Measurements from ENCODE around the gene FERD3L. TPM values are rescaled to one million over a fixed set of nuclear protein-coding genes. Genes with fewer than 3 reads are reported as not detected.

Gene FERD3L
- total RNA-seq, 1 donor from 2014 or later, result not detected

GRCh38 chr7:19110026-19110730 lies 35.0 kb downstream of the FERD3L start:
- no peak for ATAC-seq (ENCODE audit: low read depth)
- H3K27me3 Mint-ChIP-seq, result peaks cover 81% of the 10 kb centered on the region
- intact Hi-C loops (cut with micrococcal nuclease), result loop anchor here (10.0 kb wide), 1 partner anchor 555 kb away; no protein-coding TSS in a partner anchor

GRCh38 chr7:19109000-19109946 lies 35.9 kb downstream of the FERD3L start:
- ChIA-PET POLR2A (no interaction called here), CTCF (no interaction called here)
- no peak for DNase-seq
- no peak overlapping the region for H3K27ac Mint-ChIP-seq
- no peak overlapping the region for H3K4me3 Mint-ChIP-seq
- peaks cover 35% of the 10 kb centered on the region for H3K4me1 Mint-ChIP-seq
- intact Hi-C loops (cut with micrococcal nuclease), result loop anchor here (5.0 kb wide), 1 partner anchor 757 kb away; no protein-coding TSS in a partner anchor
- peaks cover 84% of the 10 kb centered on the region for H3K27me3 Mint-ChIP-seq
- no peaks in the 10 kb centered on the region for H3K36me3 Mint-ChIP-seq (ENCODE audit: low read depth)
- no peak for TF ChIP-seq CTCF (IDR thresholded peaks at IDR 0.05)
- ATAC-seq (ENCODE audit: low read depth), result no peak
- H3K9me3 Mint-ChIP-seq, result no peaks in the 10 kb centered on the region

More at GRCh38 chr7:19110026-19110730, 35.0 kb downstream of the FERD3L start:
- peaks cover 33% of the 10 kb centered on the region for H3K4me1 Mint-ChIP-seq
- no peaks in the 10 kb centered on the region for H3K9me3 Mint-ChIP-seq
- CTCF ChIA-PET, result no interaction called here
- no peak overlapping the region for H3K27ac Mint-ChIP-seq
- DNase-seq, result no peak
- TF ChIP-seq CTCF (IDR thresholded peaks at IDR 0.05), result no peak
- H3K4me3 Mint-ChIP-seq, result no peak overlapping the region
- no peaks in the 10 kb centered on the region for H3K36me3 Mint-ChIP-seq (ENCODE audit: low read depth)
- POLR2A ChIA-PET, result no interaction called here

- no peak for TF ChIP-seq CTCF (IDR thresholded peaks at IDR 0.05)
- H3K36me3 Mint-ChIP-seq (ENCODE audit: low read depth), result no peaks in the 10 kb centered on the region
- ChIA-PET POLR2A (no interaction called here), CTCF (no interaction called here)
- no peak overlapping the region for H3K27ac Mint-ChIP-seq
- ATAC-seq (ENCODE audit: low read depth) (no peak), DNase-seq (no peak)
- intact Hi-C loops (cut with micrococcal nuclease), result loop anchor here (1.0 to 5.0 kb wide), 2 partner anchors 9 to 755 kb away; no protein-coding TSS in a partner anchor
- H3K4me1 Mint-ChIP-seq, result peaks cover 35% of the 10 kb centered on the region
- H3K9me3 Mint-ChIP-seq, result no peaks in the 10 kb centered on the region
- H3K27me3 Mint-ChIP-seq, result peaks cover 81% of the 10 kb centered on the region
- peak overlapping the region; percentile 55 for H3K4me3 Mint-ChIP-seq
These were observed 37.7 kb downstream of the FERD3L start for GRCh38 chr7:19107356-19108146.

GRCh38 chr7:19107081-19107355 lies 38.2 kb downstream of the FERD3L start:
- Mint-ChIP-seq H3K9me3 (no peaks in the 10 kb centered on the region), H3K4me3 (peak overlapping the region; percentile 55)
- CTCF ChIA-PET, result no interaction called here

More at GRCh38 chr7:19107081-19107355, 38.2 kb downstream of the FERD3L start:
- POLR2A ChIA-PET, result no interaction called here
- peaks cover 79% of the 10 kb centered on the region for H3K27me3 Mint-ChIP-seq
- no peaks in the 10 kb centered on the region for H3K36me3 Mint-ChIP-seq (ENCODE audit: low read depth)
- H3K4me1 Mint-ChIP-seq, result peaks cover 35% of the 10 kb centered on the region
- ATAC-seq (ENCODE audit: low read depth) (no peak), DNase-seq (no peak)
- intact Hi-C loops (cut with micrococcal nuclease), result loop anchor here (1.0 to 5.0 kb wide), 2 partner anchors 9 to 755 kb away; no protein-coding TSS in a partner anchor
- H3K27ac Mint-ChIP-seq, result no peak overlapping the region
- TF ChIP-seq CTCF (IDR thresholded peaks at IDR 0.05), result no peak

Measured in activated B cell treated with CpG ODN at 0.5 μM for 24 hours (primary cell).